Activated CD8-positive, alpha-beta memory T cell treated with anti-CD3 and anti-CD28 coated beads, Interleukin-2, amount 50 U/mL, for 24 hours (primary cell): Measurements from ENCODE around the gene ITGA5.

Experiments
- DNase-seq: peaks from one replicate; pipeline ENCODE4 v3.0.0-alpha.2; 2020; ENCODE audit errors: extremely low read depth

Gene ITGA5

DNA sequence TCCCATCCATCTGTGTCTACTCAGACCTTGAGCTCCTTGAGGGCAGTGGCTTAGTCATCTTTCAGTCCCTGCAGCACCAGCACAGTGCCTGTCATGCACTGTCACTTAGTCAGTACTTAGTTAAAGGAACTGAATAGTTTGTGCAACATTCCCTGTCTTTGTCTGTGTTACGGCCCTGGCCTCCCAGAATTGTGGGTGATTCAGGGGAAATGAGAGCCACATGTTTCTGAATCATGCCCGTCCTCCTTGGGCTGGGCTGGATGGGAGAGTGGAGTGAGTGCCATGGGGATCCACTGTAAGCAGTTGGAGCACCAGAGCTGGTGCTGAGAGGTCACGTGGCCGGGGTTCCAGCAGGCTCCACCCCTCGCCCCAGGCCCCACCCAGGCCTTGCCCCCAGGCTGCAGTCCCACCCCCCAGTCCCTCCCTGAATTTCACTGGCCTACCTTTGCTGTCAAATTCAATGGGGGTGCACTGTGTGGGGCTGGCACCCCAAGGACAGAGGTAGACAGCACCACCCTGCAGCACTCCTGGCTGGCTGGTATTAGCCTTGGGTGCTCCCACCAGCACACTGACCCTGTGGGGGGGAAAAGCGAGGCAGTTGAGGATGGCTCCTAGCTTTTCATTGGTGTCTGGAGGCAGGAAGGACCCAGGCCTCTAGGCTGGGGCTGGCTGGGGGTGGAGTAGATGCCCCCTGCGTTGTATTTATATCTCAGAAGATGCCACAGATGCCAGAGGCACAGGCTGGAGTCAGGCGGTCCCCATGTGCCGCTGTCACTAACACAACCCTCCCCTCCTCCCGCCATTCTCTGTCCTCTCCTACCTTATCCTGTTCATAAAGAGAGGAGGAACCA, 7.5 kb downstream of the ITGA5 start:
- DNase-seq, result no peak

GRCh38 chr12:54409267-54409666, 9.8 kb downstream of the ITGA5 start:
- DNase-seq, result no peak

DNA sequence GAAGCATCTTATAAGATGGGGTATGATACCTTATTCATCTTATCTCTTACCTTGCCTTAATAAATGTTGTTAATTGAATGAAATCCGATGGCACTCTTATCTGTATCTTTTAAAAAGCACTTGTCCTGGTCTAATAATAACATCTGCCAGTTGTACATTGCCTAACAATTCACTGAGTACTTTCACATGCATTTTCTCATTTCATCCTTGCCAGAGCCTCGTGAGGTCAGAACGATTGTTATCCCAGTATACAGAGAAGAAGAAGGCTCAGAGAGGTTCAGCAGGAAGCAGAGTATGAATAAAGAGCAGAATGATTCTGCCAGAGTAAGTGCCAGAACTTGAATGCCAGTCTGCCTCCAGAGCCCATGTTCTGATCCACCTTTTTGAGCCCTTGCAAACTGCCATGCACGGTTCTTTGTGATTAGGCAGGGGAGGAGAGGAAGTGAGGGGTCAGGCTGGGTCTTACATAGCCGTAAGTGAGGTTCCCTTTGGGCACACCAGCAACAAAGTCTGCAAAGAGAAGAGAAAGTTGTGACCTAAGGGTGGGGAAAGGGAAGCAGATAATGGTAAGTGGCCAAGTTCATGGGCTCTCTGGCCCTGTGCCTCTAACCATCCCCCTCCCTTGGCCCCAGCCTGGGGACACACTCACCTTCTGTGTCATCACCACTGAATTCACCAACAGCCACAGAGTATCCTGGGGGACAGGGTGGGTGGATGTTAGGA, 11.7 kb downstream of the ITGA5 start:
- no peak for DNase-seq

- no peak for DNase-seq
Measured at GRCh38 chr12:54405573-54405972, 13.5 kb downstream of the ITGA5 start.

GRCh38 chr12:54405106-54405505, 14.0 kb downstream of the ITGA5 start:
- DNase-seq, result no peak

GRCh38 chr12:54404061-54405004, 14.7 kb downstream of the ITGA5 start:
- DNase-seq, result no peak

DNA sequence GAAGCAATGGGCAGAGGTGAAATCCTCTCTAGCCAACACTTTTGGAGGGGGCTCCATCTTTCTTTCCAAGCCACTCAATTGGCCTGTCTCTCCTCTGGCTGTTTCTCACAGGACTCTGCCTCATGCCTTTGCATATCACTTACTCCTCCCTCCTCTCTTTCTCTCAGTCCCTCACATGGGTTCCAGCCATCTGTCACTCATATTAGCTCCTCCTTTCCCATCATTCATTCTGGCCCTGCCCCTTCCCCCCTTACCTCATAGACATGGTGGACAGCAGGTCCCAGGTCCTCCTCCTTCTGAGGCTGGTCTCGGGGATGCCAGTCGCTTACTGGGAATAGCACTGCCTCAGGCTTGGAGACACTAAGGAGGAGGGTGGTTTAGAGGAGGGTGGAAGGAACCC, 17.9 kb downstream of the ITGA5 start:
- DNase-seq, result no peak

- peak; percentile 77 for DNase-seq
Measured at GRCh38 chr12:54398995-54399793, 19.9 kb downstream of the ITGA5 start.

- no peak for DNase-seq
Measured at GRCh38 chr12:54398218-54398617, 20.8 kb downstream of the ITGA5 start.

DNA sequence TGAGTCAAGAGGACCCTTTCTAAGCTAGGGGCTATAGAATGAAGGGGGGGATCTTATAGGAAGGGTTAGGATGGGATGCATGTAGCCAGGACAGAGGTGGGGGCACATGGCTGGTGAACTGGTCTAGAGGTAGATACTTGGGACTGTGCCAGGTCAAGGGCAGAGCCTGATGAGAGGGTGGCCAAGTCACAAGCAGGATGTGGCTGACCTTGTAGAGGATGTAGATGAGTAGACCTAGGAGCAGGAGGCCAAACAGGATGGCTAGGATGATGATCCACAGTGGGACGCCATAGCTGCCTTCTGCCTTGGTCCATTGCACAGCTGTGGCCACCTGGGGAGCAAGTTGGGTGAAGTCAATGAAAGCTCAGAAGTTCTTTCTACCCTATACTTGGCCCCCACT, 21.9 kb downstream of the ITGA5 start:
- no peak for DNase-seq

- no peak for DNase-seq
Measured at GRCh38 chr12:54395545-54395944, 23.5 kb downstream of the ITGA5 start.

DNA sequence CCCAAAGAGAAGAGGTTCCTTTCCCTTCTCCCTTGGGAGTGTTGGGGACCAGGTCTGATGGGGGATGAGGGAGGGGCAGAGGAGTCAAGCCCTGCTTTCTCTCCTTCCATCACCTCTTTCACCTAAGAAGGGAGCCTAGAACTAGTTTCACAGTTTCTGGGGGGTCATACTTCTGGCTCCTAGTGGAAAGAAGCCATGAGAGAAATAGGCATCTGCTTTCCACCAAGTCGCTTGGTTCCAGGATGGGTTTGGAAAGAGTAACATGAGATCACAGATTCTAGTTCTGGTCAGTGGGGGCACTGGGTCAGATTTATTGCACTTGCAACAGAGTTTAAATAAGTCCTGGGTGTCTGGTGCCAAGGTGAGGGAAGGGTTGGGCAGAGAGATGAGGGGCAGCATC, 24.1 kb downstream of the ITGA5 start:
- DNase-seq, result no peak

GRCh38 chr12:54394281-54394719, 24.8 kb downstream of the ITGA5 start:
- no peak for DNase-seq

DNA sequence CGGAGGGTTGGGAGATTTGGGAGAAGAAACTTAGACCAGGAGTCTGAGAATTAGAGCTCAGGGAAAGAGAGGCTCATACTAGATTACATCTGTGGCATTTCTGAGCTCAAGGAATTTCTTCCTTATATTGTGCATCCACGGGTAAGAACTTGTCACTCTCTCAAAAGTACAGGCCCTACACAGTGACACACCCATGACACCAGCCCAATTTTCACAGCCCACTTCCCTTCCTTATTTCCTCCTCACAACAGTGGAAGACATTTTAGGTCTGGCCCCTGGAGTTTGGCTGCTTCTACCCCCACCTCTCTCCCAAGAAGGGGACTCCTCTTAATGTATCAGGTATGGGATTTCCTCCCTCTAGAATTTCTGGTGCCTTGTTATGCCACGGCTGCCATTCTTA, 25.3 kb downstream of the ITGA5 start:
- DNase-seq, result no peak

GRCh38 chr12:54393207-54393609, 25.9 kb downstream of the ITGA5 start:
- DNase-seq, result no peak

GRCh38 chr12:54392485-54393206, 26.4 kb downstream of the ITGA5 start:
- no peak for DNase-seq

DNA sequence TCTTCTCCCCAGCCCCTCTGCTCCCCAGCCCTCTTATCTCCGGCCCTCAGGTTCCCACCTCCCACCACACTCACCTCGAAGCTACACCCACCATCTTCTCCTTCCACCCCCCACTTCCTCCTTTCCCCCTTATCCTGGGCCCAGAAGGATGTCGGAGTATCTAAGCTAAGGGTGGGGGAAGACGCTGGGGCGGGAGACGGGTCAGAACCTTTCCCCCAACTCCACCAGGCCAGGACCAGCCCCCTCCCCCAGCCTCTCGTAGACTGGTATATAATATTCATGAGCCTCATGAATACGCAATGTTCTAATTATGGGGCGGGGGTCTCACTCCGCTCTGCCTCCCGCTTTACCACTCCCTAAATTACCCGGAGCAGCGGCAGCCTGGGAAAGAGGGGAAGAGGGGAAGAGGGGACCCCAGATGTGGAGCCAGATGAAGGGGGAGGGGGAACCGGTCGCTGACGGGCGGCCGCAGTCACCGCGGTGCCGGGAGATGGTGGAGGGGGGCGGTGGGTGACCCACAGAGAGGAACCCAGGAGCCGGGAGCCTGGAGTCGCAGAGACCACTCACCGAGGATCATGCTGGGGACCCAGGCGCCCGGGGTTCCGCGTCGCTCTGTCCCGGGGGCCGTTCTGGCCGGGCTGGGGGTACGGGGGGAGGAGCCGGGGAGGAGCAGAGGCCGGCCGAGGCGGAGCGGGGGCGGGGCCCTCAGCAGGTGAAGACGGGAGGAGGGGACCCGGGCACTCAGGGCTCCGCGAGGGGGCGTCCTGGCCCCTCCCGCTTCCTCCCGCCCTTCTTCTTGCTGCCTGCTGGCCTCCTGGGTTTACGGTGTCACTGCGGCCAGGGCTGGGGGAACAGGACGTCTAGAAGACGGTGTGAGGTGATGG, 28.2 kb downstream of the ITGA5 start:
- DNase-seq, result no peak

GRCh38 chr12:54390176-54390667, 28.8 kb downstream of the ITGA5 start:
- no peak for DNase-seq

DNA sequence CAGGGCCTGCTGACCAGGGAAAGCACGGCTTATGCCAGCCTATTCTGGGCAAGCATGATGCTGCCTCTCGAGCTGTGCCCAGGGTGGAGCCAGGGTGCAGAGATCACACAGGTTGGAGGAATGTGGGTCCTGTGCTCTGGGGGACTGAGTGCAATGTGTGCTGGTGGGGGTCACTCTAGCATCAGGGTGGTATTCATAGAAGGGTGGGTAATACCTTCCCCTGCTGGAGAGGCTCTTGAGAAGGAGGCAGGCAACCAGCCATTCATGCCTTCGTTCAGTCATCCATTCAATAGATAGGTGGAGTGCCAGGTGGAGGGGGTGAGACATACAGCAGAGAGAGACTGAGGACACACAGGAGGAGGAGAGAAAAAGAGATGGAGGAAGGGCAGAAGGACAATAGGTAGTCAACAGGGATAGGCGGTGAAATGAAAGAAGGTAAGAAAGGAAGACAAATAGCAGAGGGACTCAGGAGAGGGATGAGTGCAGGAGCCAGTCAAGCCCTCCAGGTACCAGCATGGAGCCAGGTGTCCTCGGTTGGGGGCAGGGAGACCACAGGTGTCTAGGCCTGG, 29.4 kb downstream of the ITGA5 start:
- no peak for DNase-seq
